HFF-Myc (cell line): ENCODE results near the gene SHROOM3.

Source experiments
- DNase-seq: peaks from one replicate; pipeline ENCODE4 v3.0.0-alpha.2; 2011; ENCODE audit warnings: low read depth; ENCODE audit errors: extremely low read depth
- H3K4me3 ChIP-seq: replicated peaks from 2 replicates; pipeline ENCODE4 v1.5.1; 2011; ENCODE audit warnings: low read depth, mild to moderate bottlenecking, control low read depth, low read length
- TF ChIP-seq, protein P1 (sequence below): IDR thresholded peaks from 2 replicates; pipeline ENCODE4 v1.5.1; 2012; ENCODE audit warnings: mild to moderate bottlenecking, low read depth, low read length, control low read depth; ENCODE audit errors: missing control alignments

Gene SHROOM3

DNA sequence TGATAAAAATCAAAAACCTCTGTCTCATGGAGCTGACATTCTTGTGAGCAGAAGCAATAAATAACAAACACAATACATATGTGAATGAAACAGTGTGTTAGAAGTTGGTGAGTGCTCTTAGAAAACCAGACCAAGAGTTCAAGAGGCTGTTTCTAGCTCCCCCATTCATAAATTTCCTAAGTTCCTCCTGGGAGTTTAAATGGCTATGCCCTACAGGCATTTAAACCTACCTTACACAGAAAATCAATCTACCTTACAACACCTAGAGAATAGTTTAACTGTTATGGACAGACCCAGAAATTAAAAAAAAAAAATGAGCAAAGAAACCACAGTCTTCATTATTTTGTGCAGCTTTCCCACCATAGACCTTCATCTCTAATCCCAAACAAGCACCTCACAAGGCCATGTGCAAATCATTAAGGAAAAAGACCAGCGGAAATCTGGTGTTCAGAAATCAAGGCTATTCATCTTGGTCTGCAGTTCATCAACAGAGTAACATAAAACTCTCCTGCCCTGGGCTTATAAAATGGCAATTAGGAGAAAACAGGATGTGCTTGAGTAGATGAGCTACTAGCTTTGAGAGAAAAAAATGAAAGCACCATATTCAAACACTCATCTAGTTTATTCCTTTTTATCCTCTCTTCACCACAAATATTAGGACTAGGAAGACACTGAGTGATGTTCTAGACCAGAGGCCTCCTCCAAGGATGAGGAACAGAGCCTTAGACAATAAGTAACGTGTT lies 147.2 kb downstream of the SHROOM3 start:
- peak; percentile 77 for DNase-seq
- no peak overlapping the region for H3K4me3 ChIP-seq
- TF ChIP-seq, protein P1, sequence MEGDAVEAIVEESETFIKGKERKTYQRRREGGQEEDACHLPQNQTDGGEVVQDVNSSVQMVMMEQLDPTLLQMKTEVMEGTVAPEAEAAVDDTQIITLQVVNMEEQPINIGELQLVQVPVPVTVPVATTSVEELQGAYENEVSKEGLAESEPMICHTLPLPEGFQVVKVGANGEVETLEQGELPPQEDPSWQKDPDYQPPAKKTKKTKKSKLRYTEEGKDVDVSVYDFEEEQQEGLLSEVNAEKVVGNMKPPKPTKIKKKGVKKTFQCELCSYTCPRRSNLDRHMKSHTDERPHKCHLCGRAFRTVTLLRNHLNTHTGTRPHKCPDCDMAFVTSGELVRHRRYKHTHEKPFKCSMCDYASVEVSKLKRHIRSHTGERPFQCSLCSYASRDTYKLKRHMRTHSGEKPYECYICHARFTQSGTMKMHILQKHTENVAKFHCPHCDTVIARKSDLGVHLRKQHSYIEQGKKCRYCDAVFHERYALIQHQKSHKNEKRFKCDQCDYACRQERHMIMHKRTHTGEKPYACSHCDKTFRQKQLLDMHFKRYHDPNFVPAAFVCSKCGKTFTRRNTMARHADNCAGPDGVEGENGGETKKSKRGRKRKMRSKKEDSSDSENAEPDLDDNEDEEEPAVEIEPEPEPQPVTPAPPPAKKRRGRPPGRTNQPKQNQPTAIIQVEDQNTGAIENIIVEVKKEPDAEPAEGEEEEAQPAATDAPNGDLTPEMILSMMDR = no peak

DNA sequence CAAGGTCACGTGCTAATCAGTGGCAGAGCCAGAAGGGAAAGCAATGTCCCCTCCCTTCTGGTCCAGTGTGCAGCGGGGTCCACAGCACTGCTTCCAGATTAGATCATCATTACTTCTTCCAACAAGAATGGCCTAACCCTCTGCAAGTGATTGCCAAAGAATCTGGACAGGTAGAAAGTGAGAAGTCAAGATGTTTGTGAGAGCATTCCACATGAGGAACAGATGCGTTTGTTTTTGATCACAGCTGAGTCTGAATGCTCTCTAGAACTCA lies 147.7 kb downstream of the SHROOM3 start:
- H3K4me3 ChIP-seq = no peak overlapping the region
- TF ChIP-seq, protein P1 = no peak
- no peak for DNase-seq

- no peak for DNase-seq
- H3K4me3 ChIP-seq = no peak overlapping the region
- TF ChIP-seq, protein P1 = no peak
These were observed 149.5 kb downstream of the SHROOM3 start for GRCh38 chr4:76584241-76585152.

GRCh38 chr4:76585272-76585671 lies 150.2 kb downstream of the SHROOM3 start:
- TF ChIP-seq, protein P1 = no peak
- DNase-seq = no peak
- H3K4me3 ChIP-seq = no peak overlapping the region

DNA sequence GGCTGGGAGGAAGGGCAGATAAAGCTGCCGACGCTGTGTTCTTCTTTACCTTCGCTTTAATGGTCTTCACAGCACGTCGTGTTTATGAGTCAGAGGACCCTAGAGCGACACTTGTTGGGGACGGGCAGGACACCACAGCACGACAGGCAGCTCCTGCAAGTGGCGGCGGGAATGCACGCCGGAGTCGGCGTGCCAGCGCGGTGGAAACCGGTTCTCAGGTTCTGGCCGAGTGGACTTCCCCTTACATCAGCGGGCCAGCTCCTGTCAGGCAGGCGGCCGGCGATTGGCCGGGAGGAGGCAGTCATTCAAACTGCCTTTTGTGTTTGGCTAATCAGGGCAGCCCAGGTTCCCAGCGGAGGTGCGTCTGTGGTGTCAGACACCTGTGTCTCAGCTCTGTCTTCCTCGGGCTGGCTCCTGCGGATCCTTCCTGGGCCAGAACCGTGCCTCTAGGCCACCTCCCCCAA lies 150.9 kb downstream of the SHROOM3 start:
- H3K4me3 ChIP-seq = no peak overlapping the region

DNA sequence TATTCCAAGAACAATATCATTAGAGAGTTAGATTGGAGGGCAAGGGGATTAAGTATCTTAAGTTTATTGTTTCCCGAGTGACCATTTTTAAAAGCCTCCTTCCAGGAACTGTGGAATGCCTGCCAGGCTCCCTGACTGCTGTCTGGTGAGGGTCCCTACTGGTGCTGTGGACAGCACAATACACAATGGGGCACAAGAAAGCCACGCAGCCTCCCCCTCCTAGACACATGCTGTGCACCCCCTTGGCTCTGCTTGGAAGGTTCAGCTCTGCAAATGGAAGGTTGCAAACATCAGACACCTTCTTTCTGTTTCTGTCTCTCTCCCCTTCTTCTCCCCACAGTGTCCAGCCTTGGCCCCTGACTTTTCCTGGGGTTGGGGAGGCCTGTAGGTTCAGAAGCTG lies 153.2 kb downstream of the SHROOM3 start:
- no peak for DNase-seq

More for the DNA sequence above, 150.9 kb downstream of the SHROOM3 start:
- DNase-seq = no peak
- TF ChIP-seq, protein P1 = no peak

More for the DNA sequence above, 153.2 kb downstream of the SHROOM3 start:
- no peak overlapping the region for H3K4me3 ChIP-seq
- TF ChIP-seq, protein P1 = no peak
